GM21576 (cell line): ENCODE data around the gene TOMM20.

Experiments
- ATAC-seq: cut with Tn5 transposase; IDR thresholded peaks from one replicate; pipeline ENCODE4 v1.9.1; 2021; ENCODE audit warnings: mild to moderate bottlenecking, moderate library complexity; ENCODE audit not compliant: unreplicated experiment

TOMM20 gene

GRCh38 chr1:235068158-235069121, 60.2 kb downstream of the TOMM20 start:
- ATAC-seq = no peak

GRCh38 chr1:235067396-235068157, 61.1 kb downstream of the TOMM20 start:
- ATAC-seq = no peak

- no peak for ATAC-seq
Measured at GRCh38 chr1:235063068-235063765, 65.4 kb downstream of the TOMM20 start.

GRCh38 chr1:235060607-235061470, 67.8 kb downstream of the TOMM20 start:
- no peak for ATAC-seq
